HG03439 (cell line): Measurements from ENCODE around the gene TMEM86B.
"Not testable (repeated sequence)": the region's sequence is repeated elsewhere in the genome, so short reads cannot be mapped to it uniquely, and the experiment has no call there.

Experiments used
- ATAC-seq: cut with Tn5 transposase; IDR thresholded peaks from one replicate; pipeline ENCODE4 v1.9.1; 2021; ENCODE audit warnings: mild to moderate bottlenecking, moderate library complexity; ENCODE audit not compliant: unreplicated experiment

TMEM86B gene

DNA sequence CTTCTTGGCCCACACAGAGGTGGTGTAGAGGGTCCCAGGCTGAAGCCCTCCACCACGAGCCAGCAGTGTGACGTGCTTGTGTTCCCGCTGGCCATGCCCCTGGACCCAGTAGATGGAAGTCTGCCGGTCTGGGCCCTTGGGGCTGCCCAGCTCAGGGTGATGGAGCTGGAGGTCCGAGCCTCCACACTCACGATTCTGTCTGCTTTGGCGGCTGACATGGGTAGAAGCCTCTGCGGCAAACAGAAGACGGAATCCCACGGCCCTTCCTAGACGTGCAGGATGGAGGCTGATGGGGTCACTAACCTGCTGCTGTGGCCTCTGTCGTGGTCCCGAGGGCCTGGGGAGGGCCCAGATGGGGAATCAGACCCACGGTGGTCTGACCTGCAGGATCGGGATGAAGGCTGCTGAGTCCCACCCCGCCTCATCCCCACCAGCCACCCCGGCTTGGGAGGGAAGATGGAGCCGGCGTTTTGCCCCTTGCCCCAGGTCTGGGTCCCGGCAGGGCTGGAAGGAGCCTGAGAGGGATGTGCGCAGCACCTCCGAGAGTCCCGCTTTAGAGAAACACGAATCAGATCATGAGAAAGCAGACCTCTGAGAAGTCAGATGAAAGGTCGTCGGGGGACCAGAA, 4.4 kb downstream of the TMEM86B start:
- no peak for ATAC-seq

DNA sequence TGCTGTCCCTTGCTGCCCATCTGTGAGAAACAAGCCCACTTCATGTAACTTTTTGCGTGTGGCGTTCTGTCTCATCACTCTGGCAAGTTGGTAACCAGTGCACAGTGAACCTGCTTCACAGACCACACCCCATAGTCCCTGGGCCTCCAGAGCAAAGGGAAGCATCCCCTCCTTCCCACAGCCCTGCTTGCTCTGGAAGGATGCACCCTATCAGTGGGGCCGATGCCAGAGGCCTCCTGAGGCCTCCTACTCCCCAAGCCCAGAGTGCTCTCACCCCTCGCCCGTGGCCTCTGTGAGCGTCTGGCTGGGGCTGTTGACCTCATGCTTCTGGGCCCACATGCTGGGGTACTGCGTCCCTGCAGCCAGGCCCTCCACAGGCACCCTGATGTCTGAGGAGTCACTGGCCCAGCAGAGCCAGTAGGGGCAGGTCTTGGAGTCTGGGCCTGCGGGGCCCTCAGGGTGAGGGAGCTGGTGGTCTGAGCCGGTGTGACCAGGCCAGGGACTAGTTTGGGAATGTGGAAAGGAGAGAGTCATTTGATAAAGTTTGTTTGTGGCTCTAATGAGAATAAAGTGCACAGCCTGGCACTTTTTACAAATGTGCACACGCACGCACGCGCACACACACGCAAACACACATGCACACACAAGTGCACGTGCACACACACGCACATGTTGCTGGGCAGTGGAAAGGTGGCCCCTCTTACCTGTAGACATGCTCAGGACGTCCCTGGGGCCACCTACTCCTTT, 5.1 kb downstream of the TMEM86B start:
- ATAC-seq, result no peak

DNA sequence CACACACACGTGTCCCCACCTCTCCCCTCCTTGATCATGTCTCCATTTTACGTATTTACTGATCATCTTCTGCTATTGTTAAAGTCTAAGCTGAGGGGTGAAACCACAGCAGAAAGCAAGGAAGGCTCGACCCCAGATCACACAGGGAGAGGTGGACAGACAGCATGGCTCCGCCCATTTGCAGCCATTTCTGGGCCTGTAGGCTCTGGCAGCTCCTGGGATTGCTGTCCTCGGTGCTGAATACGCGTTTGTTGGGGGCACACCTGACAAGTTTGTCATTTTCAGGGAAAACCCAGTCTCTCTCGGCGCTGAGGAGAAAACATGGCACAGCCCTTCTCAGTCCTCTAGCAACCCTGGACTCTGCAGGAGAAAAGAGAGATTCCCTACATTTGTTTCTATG, 8.0 kb downstream of the TMEM86B start:
- ATAC-seq, result no peak

DNA sequence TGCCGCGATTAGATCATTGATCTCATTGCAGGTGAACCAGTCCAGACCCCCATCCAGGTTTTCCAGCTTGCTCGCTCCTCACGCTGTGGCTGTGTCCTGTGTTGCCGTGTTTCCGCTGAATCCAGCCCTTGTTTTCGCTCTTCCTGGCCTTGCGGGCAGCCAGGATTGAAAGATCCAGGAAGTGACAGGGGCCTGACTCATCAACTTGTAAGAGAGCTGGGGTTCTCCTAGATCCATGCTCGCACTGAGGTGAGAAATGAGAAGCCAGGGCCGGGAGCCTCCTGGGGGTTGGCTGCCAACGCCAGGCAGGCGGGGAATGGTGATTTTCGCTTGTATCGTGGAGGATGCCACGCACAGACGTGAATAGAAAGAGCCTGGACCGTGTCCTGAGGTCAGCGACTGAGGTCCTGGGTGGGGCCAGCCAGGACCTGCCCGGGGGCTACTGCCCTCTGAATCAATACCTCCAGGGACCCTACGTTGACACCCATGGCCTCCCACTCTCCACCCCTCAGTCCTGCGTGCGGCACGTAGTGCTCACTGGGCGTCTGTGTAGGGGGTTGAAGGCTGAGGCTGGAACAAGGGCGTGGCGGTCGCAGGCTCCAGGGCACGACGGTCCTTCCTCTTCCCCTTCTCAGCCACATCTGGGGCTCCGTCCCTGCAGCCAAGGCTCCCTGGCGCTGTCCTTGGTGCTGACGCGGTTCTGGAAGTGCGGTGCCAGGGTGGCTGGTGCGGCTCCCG, 11.9 kb downstream of the TMEM86B start:
- no peak for ATAC-seq

DNA sequence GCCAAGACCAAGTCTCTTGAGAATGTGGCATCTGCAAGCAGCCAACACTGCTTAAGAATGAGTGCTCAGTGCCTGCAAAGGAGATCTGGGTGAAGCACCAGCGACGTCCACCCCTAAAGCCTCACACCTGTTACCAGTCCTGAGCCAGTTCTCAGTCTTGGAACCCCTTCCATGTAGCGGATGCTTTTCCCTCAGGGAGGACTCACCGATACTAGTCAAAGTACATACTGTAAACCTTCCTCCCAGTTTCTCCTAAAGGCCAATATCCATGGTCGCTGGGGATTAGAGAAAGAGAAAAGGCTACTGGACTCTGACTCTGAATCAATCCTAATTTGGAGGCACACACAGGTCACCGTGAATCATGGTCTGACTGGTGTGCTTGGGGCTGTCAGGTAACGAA, 15.0 kb downstream of the TMEM86B start:
- no peak for ATAC-seq

DNA sequence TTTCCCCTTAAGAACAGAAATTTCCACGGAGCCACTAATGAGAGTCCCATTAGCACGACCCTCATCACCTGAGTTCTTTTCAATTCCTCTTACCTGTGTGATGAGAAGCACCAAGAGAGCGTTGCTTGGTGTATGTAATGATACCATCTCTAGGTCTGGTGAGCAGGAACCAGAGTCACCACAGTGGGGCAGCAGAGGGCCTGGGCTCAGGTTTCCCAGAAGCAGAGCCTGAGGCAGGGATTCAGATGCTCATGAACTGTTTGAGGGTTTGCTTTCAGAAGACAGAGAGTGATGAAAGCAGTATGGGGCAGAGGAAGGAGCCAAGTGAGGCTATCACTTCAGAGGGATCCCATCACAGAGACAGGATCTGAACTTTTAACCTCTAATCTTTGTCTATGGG, 16.1 kb downstream of the TMEM86B start:
- no peak for ATAC-seq

DNA sequence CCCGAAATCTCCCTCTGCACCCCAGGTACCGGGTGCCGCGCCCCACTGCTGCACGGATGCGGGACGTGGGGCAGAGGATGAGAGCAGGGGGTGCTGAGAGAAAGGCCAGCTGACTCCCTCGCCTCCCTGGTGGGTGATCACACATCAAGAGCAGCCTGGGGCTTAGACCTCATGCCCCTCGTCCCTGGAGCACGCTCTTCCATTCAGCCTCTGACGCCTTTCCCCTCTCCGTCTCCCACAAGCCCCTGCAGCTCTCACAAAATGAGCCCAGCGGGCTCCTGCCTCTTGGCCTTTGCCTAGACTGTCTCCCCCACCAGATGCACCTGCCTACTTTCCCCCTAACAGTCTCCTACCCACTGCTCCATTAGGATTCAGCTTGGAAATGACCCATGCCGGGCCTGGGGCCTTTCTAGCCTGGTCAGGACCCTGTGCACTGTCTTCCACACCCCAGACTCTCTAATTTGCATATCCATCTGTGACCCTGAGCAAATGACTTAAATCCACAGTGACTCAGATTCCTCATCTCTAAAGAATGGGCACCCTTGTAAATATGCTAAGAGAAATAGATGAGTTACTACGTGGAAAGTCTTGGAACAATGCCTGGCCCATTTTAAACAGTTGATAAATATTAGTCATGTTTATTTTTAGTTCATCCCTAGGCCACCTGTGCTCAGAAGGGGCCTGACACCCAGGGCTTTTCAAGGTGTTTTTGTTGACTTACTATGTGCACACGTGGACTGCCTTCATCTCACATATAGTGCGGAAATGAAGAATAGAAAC, 18.7 kb downstream of the TMEM86B start:
- no peak for ATAC-seq

DNA sequence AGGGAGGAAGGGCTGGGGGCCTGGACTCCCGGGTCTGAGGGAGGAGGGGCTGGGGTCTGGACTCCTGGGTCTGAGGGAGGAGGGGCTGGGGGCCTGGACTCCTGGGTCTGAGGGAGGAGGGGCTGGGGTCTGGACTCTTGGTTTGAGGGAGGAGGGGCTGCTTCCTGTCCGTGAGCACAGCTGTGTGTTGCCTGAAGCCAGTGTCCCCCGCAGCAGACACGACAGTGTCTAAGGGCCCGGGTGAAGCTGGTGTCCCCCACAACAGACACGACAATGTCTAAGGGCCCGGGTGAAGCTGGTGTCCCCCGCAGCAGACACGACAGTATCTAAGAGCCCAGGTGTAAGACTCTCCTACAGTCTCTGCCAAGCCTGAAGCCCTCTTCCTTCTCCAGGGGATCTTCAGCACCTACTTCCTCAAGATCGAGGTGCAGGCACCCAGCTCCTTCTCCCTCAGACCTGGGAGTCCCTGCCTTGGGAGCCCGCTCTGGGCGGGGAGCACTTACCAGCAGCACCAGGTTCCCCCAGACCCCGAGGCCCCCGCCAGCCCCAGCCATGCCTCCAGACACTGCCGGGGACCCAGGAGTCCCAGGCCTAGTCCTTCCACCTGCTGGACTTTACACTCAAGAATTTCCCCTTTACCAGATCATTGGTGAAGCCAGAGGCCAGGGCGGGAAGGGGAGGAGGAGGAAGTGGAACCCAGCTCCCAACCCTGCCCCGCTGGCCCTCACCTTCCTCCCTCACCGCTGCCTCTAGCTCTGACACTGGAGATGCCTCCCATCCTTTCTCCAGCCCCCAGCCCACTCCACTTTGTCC, 19.5 kb downstream of the TMEM86B start, which contains the start of gene PTPRH:
Gene PTPRH, minus strand, starts transcription at position 622 of the 813 bp plus-strand sequence. Its CDS starts 68 bp downstream, at position 554.
- ATAC-seq, result no peak

DNA sequence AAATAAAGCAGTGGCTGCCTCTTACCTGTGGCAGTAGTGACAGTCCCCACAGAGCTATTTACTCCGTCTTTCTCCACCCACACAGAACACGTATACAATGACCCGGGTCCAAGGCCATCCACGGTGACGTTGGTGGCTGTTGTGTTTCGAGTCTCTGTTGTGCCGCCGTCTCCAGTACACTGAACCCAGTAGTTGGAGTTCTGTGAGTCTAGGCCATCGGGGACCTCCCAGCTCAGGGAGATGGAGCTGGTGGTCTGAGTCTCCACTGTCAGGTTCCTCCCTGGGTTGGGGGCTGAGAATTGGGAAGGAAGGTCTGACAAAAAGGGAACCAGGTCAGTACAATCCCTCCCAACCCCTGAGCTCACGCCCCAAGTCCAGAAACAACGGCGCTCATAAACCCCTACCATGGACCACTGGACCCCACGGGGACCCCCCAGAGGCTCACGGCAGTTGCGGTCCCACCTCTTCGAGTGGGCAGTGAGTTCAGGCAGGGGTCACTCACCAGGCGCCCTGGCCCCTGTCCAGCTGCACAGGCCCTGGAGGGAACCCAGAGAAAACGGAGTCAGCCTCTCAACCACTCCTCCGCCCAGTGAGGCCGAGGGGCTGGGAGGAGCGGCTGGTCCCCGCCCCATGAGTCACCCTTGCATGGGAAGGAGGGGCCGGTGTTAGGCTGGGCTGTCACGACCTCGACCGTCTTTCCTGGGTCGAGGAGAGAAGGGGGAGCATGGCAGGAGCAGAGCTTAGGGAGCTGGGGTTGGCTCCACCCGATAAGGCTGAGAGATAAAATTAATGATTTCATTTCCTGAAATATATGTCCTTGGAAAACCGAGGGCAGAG, 21.7 kb downstream of the TMEM86B start:
- no peak for ATAC-seq

DNA sequence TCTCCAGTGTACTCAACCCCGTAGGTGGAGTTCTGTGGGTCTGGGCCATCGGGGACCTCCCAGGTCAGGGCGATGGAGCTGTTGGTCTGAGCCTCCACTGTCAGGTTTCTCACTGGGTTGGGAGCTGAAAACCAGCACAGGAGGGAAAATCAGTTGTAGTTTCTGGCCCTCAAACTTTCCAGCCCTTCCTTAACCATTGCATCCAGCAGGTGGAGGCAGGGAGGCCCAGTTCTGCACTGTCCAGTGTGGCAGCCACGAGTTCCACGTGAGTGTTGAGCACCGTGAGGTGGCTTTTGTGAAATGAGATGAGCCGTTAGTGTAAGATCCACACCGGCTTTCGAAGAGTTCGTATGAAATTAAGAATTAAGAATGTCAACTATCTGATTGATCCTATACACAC, 26.4 kb downstream of the TMEM86B start:
- not testable (repeated sequence) for ATAC-seq

DNA sequence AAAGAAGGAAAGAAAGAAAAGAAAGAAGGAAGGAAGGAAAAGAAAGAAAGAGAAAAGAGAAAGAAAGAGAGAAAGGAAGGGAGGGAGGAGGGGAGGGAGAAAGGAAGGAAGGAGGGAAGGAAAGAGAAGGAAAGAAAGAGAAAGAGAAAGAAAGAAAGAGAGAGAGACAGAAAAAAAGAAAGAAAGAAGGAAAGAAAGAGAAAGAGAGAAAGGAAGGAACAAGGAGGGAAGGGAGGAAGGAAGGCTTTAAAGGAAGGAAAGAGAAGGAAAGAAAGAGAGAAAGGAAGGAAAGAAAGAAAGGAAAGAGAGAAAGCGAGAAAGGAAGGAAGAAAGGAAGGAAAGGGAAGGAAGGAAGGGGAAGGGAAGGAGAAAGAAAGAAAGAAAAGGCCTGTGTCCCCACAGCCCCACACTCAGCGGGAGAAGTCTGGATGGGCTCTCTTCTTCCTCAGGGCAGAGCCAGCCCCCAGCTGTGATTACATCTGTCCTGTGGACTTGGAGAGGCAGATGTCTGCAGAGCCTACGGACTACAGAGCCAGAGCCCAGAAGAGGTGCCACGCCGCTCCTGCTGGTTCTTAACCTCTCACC, 28.9 kb downstream of the TMEM86B start:
- ATAC-seq, result no peak

DNA sequence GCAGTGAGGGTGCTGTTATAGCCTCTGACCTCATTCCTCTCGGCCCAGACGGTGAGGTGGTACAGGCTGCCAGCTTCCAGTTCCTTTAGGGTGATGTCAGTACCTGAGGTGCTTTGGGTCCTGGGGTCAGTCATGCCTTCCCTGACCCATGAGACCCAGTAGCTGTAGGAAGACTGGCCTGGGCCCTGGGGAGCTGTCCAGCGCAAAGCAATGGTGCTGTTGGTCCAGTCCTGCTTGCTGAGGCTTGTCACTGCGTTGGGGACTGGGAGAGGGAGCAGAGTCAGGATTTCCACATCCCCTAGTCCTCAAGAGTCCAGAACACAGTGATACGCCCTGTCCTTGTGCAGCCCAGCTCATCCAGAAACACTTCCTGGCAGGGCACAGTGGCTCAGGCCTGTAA, 29.9 kb downstream of the TMEM86B start:
- no peak for ATAC-seq

DNA sequence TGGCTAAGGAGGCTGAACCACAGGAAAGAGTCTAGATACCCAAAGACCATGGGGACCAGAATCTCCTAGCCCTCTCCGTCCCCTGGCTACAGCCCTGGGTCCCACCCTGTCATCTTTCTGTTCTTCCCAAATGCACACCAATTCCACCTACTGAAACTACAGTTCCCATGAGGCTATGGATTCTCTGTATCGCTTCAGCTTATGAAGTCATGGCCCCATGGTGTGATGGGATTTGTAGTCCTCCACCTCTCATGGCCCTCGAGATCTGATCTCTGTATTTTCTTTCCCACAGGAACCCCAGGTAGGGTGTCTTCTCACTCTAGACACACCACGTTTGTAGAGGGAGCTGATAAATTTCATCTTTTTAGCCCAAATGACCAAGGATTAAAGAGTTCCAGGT, 31.0 kb downstream of the TMEM86B start:
- no peak for ATAC-seq

DNA sequence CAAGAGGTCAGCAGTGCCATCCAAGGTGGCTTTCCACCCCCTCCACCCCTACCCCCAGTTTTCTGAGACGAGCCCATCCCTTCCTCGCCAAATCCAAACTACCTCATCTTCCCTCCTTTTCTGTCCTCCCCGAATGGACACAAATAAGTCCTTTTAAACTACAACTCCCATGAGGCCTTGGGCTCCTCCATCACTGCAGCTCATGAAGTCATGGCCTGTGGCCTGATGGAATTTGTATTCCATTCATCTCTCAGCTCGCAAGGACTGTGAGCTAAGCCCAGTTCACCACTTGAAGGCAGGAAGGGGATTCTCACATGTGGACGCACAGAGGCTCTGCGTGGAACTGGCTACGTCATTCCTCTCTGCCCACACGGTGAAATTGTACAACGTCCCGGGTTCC, 31.8 kb downstream of the TMEM86B start:
- ATAC-seq, result no peak

DNA sequence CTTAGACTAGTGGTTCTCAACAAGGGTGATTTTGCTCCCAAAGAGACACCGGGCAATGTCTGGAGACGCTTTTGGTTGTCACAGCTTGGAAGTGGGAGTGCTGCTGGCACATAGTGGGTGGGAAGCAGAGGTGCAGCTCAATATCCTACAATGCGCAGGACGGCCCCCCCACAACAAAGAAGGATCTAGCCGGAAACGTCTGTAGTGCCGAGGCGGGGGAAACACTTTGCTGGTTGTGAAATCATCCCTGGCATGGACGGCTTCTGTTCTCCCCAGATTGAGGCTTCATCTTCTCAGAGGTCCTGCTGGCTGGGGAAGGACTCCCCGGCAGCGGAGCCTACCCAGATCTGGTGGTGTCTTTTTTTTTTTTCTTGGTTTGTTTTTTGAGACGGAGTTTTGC, 35.1 kb downstream of the TMEM86B start:
- no peak for ATAC-seq

DNA sequence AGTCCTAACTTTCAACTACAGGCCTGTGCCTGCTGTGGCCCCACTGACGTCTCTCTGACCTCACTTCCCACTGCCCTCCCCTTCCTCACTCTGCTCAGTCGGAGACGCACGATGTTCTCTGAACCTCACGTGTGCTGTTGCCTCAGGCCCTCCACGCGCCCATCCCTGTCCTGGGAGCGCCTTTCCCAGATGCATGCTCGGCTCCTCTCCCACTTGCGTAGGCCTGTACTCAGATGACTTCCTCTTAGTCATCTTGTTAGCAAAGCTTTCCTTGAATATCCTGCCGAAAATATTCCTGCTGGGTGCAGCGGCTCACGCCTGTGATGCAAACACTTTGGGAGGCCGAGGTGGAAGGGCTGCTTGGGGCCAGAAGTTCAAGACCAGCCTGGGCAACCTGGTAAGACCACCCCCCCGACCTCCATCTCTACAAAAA, 39.1 kb downstream of the TMEM86B start:
- no peak for ATAC-seq

DNA sequence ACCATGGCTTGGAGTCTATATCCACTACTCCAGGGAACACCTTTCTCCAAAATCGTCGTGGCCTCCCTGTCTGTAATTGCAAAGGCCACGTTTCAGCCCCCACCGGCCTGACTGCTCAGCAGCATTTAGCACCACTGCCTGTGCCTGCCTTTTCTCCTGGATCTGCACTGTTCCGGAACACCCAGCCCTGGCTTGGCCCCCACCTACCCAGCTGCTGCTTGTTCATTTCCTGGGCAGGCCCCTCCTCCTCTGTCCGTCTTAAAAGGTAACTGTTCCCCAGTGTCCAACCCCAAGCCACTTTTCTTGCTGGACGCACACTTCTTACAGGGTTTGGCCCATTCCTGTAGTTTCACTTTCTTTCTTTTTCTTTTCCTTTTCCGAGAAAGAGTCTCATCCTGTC, 39.9 kb downstream of the TMEM86B start:
- ATAC-seq, result no peak

DNA sequence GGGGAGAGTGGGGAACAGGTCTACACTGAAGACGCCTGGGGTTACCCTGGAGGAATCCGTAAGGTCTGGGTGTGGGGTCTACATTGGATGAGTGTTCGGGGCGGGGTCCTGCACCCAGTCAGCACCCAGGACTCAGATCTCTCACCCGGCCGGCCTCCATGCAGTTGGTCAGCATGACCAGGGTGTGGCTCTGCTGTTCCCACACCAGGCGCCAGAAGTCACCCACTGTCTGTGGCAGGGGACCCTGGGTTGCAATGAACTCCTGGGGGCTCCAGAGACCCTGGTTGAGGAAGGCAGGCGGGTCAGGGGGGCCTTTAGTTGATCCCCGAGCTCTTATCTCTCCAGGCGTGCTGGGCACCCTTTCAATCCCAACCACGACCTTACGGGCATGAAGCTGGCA, 42.5 kb downstream of the TMEM86B start:
- ATAC-seq, result no peak

DNA sequence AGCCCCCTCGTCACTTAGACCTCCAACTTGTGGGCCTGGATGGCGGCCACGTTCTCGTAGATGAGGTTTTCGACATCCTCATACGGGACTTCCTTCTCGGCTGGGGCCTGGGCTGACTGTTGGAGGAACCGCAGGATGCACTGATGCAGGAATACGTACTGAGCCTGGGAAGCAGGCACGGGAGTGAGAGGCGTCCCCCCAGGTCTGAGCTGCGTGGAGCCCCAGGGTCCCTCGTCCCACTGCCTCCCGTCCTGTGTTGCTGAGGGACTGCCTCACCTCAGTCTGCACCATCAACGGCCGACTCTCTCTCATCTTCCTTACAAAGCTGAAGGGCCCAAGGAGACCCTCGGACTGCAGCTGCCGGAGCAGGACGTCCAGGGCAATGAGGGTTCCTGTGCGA, 46.8 kb downstream of the TMEM86B start:
- ATAC-seq, result no peak
